GM23338 (cell line): Measurements from ENCODE around the gene UBN2. TPM values are rescaled to one million over a fixed set of nuclear protein-coding genes. Genes with fewer than 3 reads are reported as not detected.
A peak's percentile ranks its signal among the peaks of the same experiment; 100 is the strongest.

Experiments used
- ATAC-seq: fragments of 200-7000 bp; cut with Tn5 transposase; 3 replicates; pipeline ENCODE4 v1.9.1; 2020
- DNase-seq: peaks from one replicate; pipeline ENCODE4 v3.0.0-alpha.2; 2015; ENCODE audit warnings: low spot score
- H2AFZ ChIP-seq: fragments of 200-600 bp; sonication (generic); 2 replicates; pipeline ENCODE4 v1.8.0; 2016; ENCODE audit warnings: antibody characterized with exemption, mild to moderate bottlenecking, moderate library complexity
- H3F3A ChIP-seq: fragments of 200-600 bp; sonication (generic); replicated peaks from 2 replicates; pipeline ENCODE4 v1.8.0; 2017; ENCODE audit warnings: antibody characterized with exemption, mixed run types, low read depth
- H3K27ac ChIP-seq: fragments of 200-600 bp; sonication (generic); 2 replicates; pipeline ENCODE4 v1.6.1; 2016; ENCODE audit warnings: low read depth
- H3K27me3 ChIP-seq: fragments of 200-600 bp; sonication (generic); 2 replicates; pipeline ENCODE4 v1.8.0; 2016; ENCODE audit warnings: mild to moderate bottlenecking, mixed run types, moderate library complexity; ENCODE audit not compliant: insufficient read depth
- H3K36me3 ChIP-seq: fragments of 200-600 bp; sonication (generic); 2 replicates; pipeline ENCODE4 v1.8.0; 2016; ENCODE audit warnings: mild to moderate bottlenecking; ENCODE audit not compliant: insufficient read depth
- H3K4me1 ChIP-seq: fragments of 200-600 bp; sonication (generic); 2 replicates; pipeline ENCODE4 v1.8.0; 2016; ENCODE audit warnings: mild to moderate bottlenecking, moderate library complexity; ENCODE audit not compliant: insufficient read depth
- H3K4me2 ChIP-seq: fragments of 200-600 bp; sonication (generic); 2 replicates; pipeline ENCODE4 v1.7.1; 2017; ENCODE audit warnings: mixed run types
- H3K4me3 ChIP-seq: fragments of 200-600 bp; sonication (generic); 2 replicates; pipeline ENCODE4 v1.6.1; 2016; ENCODE audit warnings: mixed run types
- H3K79me2 ChIP-seq: fragments of 200-600 bp; sonication (generic); replicated peaks from 2 replicates; pipeline ENCODE4 v1.8.0; 2017; ENCODE audit warnings: mild to moderate bottlenecking; ENCODE audit not compliant: insufficient read depth
- H3K9me2 ChIP-seq: fragments of 200-600 bp; sonication (generic); 2 replicates; pipeline ENCODE4 v1.8.0; 2017; ENCODE audit not compliant: insufficient read depth
- H4K20me1 ChIP-seq: fragments of 200-600 bp; sonication (generic); replicated peaks from 2 replicates; pipeline ENCODE4 v1.8.0; 2017; ENCODE audit warnings: mild to moderate bottlenecking; ENCODE audit not compliant: insufficient read depth
- H3K27ac Mint-ChIP-seq: 2 replicates; pipeline ENCODE4 v1.8.0; 2020; ENCODE audit warnings: inconsistent platforms, mild to moderate bottlenecking, moderate library complexity, mixed read lengths
- H3K27me3 Mint-ChIP-seq: 3 replicates; pipeline ENCODE4 v1.8.0; 2022; ENCODE audit warnings: low read depth, mild to moderate bottlenecking, moderate library complexity, mixed read lengths, inconsistent platforms; ENCODE audit not compliant: insufficient read depth, poor library complexity
- H3K36me3 Mint-ChIP-seq: 3 replicates; pipeline ENCODE4 v1.8.0; 2021; ENCODE audit warnings: low read depth, mild to moderate bottlenecking, inconsistent platforms, moderate library complexity, mixed read lengths
- H3K4me1 Mint-ChIP-seq: 3 replicates; pipeline ENCODE4 v1.8.0; 2020; ENCODE audit warnings: mild to moderate bottlenecking, inconsistent platforms, mixed read lengths
- H3K4me3 Mint-ChIP-seq: 3 replicates; pipeline ENCODE4 v1.8.0; 2021; ENCODE audit warnings: moderate library complexity, mild to moderate bottlenecking, inconsistent platforms, mixed read lengths
- H3K9me3 Mint-ChIP-seq: 3 replicates; pipeline ENCODE4 v1.8.0; 2020; ENCODE audit warnings: moderate library complexity, mild to moderate bottlenecking, inconsistent platforms, mixed read lengths
- CREB1 ChIP-seq: fragments of 250-450 bp; sonication (Bioruptor Pico); IDR thresholded peaks from 2 replicates; pipeline ENCODE4 v1.5.0; 2020; ENCODE audit warnings: low read depth, mild to moderate bottlenecking, moderate library complexity
- CTCF ChIP-seq, 2 experiments: fragments of 200-600 bp in 1 of 2; sonication (generic) in 1 of 2; conservative IDR thresholded peaks; 2 replicates each; pipeline versions ENCODE4 v1.5.1 to v1.6.1; 2016 to 2017; ENCODE audit warnings: antibody characterized with exemption in 2 of 2, low read depth in 2 of 2, mild to moderate bottlenecking in 2 of 2, moderate library complexity in 1 of 2
- ETS1 ChIP-seq: IDR thresholded peaks from 2 replicates; pipeline ENCODE4 v1.6.1; 2016; ENCODE audit warnings: antibody characterized with exemption
- EZH2 ChIP-seq: fragments of 200-600 bp; sonication (generic); IDR thresholded peaks from one replicate; pipeline ENCODE4 v1.8.0; 2017; ENCODE audit warnings: antibody characterized with exemption, mild to moderate bottlenecking, low read depth; ENCODE audit not compliant: unreplicated experiment
- EZH2phosphoT487 ChIP-seq: fragments of 200-600 bp; sonication (generic); IDR thresholded peaks from one replicate; pipeline ENCODE4 v1.8.1; 2018; ENCODE audit warnings: antibody characterized with exemption; ENCODE audit not compliant: unreplicated experiment
- JUNB ChIP-seq: IDR thresholded peaks from one replicate; pipeline ENCODE4 v1.6.1; 2016; ENCODE audit warnings: antibody characterized with exemption; ENCODE audit not compliant: unreplicated experiment
- NANOG ChIP-seq: IDR thresholded peaks from 2 replicates; pipeline ENCODE4 v1.6.1; 2016; ENCODE audit warnings: antibody characterized with exemption, borderline replicate concordance
- POLR2AphosphoS5 ChIP-seq: IDR thresholded peaks from 2 replicates; pipeline ENCODE4 v1.6.1; 2016; ENCODE audit warnings: antibody characterized with exemption, low read depth
- REST ChIP-seq: IDR thresholded peaks from one replicate; pipeline ENCODE4 v1.6.1; 2018; ENCODE audit warnings: antibody characterized with exemption; ENCODE audit not compliant: unreplicated experiment
- STAT1 ChIP-seq: IDR thresholded peaks from one replicate; pipeline ENCODE4 v1.6.1; 2016; ENCODE audit warnings: antibody characterized with exemption; ENCODE audit not compliant: unreplicated experiment
- ZNF114 ChIP-seq: fragments of 250-450 bp; sonication (Bioruptor Pico); IDR thresholded peaks from 2 replicates; pipeline ENCODE4 v1.5.0; 2020; ENCODE audit warnings: mild to moderate bottlenecking, moderate library complexity
- ZNF331 ChIP-seq: fragments of 250-450 bp; sonication (Bioruptor Pico); IDR thresholded peaks from 2 replicates; pipeline ENCODE4 v1.5.0; 2020; ENCODE audit warnings: low read depth, mild to moderate bottlenecking, moderate library complexity
- ZNF462 ChIP-seq: fragments of 250-450 bp; sonication (Bioruptor Pico); IDR thresholded peaks from 2 replicates; pipeline ENCODE4 v1.5.0; 2020; ENCODE audit warnings: mild to moderate bottlenecking, moderate library complexity
- polyA plus RNA-seq: library from polyadenylated mRNA; unstranded; fragments of >200 nt; fragmentation: Nextera tagmentation; extraction: Ambion mirVana; gene quantifications from 2 replicates; pipeline ENCODE4 v1.2.1, GENCODE V29; 2016
- total RNA-seq: library from RNA; depleted of rRNA; stranded (reverse); fragments of >200 nt; shearing (Covaris generic); gene quantifications from 2 replicates; pipeline ENCODE4 v1.2.3, GENCODE V29; 2014

The UBN2 gene
- total and polyA plus RNA-seq, 2 experiments from 2014 or later: 18.5 to 26.6 TPM

- Histone ChIP-seq H3K27me3 (no peaks in the 10 kb centered on the region), H3K4me1 (0 out of 2 replicates have a peak, but pooled peaks cover 3% of the 10 kb centered on the region), H4K20me1 (no peaks in the 10 kb centered on the region), H2AFZ (no peak overlapping the region), H3K4me2 (no peak overlapping the region), H3F3A (peaks cover 17% of the 10 kb centered on the region; the same call in 1 of the 2 replicates), H3K27ac (no peak overlapping the region), H3K36me3 (no peaks in the 10 kb centered on the region), H3K9me2 (no peaks in the 10 kb centered on the region; the same call in 1 of the 2 replicates), H3K79me2 (peaks cover 21% of the 10 kb centered on the region), H3K4me3 (no peak overlapping the region)
- no peak for TF ChIP-seq ZNF331
- no peak for TF ChIP-seq ETS1
- TF ChIP-seq STAT1: no peak
- TF ChIP-seq CREB1 (CRISPR knock-in tag): no peak
- no peak for TF ChIP-seq ZNF462 (CRISPR knock-in tag)
- no peak for TF ChIP-seq POLR2AphosphoS5
- no peak for TF ChIP-seq EZH2
- no peak for TF ChIP-seq NANOG
- TF ChIP-seq EZH2phosphoT487: no peak
- TF ChIP-seq JUNB: no peak
- no peak for TF ChIP-seq REST
- TF ChIP-seq CTCF (conservative IDR thresholded peaks at IDR 0.05; ENCODE audit: low read depth in 2 of 2): no peak
- no peak for TF ChIP-seq ZNF114 (CRISPR knock-in tag)
- Mint-ChIP-seq H3K4me1 (peaks cover 4% of the 10 kb centered on the region; the same call in 2 of the 3 replicates), H3K27me3 (peaks cover 17% of the 10 kb centered on the region), H3K9me3 (peaks cover 19% of the 10 kb centered on the region), H3K27ac (0 out of 2 replicates have a peak overlapping the region, but pooled peaks have one; percentile 60), H3K36me3 (peaks cover 12% of the 10 kb centered on the region), H3K4me3 (peak overlapping the region; percentile 95)
- ATAC-seq: no peak
- no peak for DNase-seq
Observed at GRCh38 chr7:139339025-139339424, 108.0 kb downstream of the UBN2 start.
